ENCODE data around the gene PLXND1.

DNA sequence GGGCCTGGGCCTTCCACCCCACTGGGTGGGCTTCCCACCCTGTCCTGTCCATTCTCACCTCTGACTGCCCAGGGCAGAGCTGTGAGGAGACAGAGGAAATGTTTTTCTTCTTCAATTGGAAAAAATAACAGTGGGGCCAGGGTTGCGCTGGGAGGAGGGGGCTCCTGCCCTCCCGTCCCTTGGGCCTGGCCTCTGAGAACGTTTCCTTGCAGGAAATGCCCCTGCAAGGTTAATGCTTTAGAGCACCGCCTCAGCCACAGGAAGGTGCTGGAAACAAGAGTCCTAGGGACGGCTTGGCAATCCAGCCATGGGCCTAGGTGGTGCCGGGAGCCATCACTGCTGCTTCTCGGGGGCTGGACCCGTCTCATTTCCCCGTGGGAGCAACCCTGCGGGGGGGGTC, 3.8 kb upstream of the PLXND1 start:
- TF ChIP-seq, protein P1, sequence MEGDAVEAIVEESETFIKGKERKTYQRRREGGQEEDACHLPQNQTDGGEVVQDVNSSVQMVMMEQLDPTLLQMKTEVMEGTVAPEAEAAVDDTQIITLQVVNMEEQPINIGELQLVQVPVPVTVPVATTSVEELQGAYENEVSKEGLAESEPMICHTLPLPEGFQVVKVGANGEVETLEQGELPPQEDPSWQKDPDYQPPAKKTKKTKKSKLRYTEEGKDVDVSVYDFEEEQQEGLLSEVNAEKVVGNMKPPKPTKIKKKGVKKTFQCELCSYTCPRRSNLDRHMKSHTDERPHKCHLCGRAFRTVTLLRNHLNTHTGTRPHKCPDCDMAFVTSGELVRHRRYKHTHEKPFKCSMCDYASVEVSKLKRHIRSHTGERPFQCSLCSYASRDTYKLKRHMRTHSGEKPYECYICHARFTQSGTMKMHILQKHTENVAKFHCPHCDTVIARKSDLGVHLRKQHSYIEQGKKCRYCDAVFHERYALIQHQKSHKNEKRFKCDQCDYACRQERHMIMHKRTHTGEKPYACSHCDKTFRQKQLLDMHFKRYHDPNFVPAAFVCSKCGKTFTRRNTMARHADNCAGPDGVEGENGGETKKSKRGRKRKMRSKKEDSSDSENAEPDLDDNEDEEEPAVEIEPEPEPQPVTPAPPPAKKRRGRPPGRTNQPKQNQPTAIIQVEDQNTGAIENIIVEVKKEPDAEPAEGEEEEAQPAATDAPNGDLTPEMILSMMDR (IDR thresholded peaks at IDR 0.05; ENCODE audit: borderline replicate concordance, extremely low read depth, low read length, poor library complexity, severe bottlenecking): no peak
- no peak for TF ChIP-seq EZH2 (IDR thresholded peaks at IDR 0.05; ENCODE audit: borderline replicate concordance, low read depth, low read length, severe bottlenecking)
